GM23338 (cell line): ENCODE data around the gene CLUH. TPM values are rescaled to one million over a fixed set of nuclear protein-coding genes. Genes with fewer than 3 reads are reported as not detected.

ENCODE experiments used
- ATAC-seq: fragments of 200-7000 bp; cut with Tn5 transposase; 3 replicates; pipeline ENCODE4 v1.9.1; 2020
- DNase-seq: peaks from one replicate; pipeline ENCODE4 v3.0.0-alpha.2; 2015; ENCODE audit warnings: low spot score
- H2AFZ ChIP-seq: fragments of 200-600 bp; sonication (generic); 2 replicates; pipeline ENCODE4 v1.8.0; 2016; ENCODE audit warnings: antibody characterized with exemption, mild to moderate bottlenecking, moderate library complexity
- H3F3A ChIP-seq: fragments of 200-600 bp; sonication (generic); replicated peaks from 2 replicates; pipeline ENCODE4 v1.8.0; 2017; ENCODE audit warnings: antibody characterized with exemption, mixed run types, low read depth
- H3K27ac ChIP-seq: fragments of 200-600 bp; sonication (generic); 2 replicates; pipeline ENCODE4 v1.6.1; 2016; ENCODE audit warnings: low read depth
- H3K27me3 ChIP-seq: fragments of 200-600 bp; sonication (generic); 2 replicates; pipeline ENCODE4 v1.8.0; 2016; ENCODE audit warnings: mild to moderate bottlenecking, mixed run types, moderate library complexity; ENCODE audit not compliant: insufficient read depth
- H3K36me3 ChIP-seq: fragments of 200-600 bp; sonication (generic); 2 replicates; pipeline ENCODE4 v1.8.0; 2016; ENCODE audit warnings: mild to moderate bottlenecking; ENCODE audit not compliant: insufficient read depth
- H3K4me1 ChIP-seq: fragments of 200-600 bp; sonication (generic); 2 replicates; pipeline ENCODE4 v1.8.0; 2016; ENCODE audit warnings: mild to moderate bottlenecking, moderate library complexity; ENCODE audit not compliant: insufficient read depth
- H3K4me2 ChIP-seq: fragments of 200-600 bp; sonication (generic); 2 replicates; pipeline ENCODE4 v1.7.1; 2017; ENCODE audit warnings: mixed run types
- H3K4me3 ChIP-seq: fragments of 200-600 bp; sonication (generic); 2 replicates; pipeline ENCODE4 v1.6.1; 2016; ENCODE audit warnings: mixed run types
- H3K79me2 ChIP-seq: fragments of 200-600 bp; sonication (generic); replicated peaks from 2 replicates; pipeline ENCODE4 v1.8.0; 2017; ENCODE audit warnings: mild to moderate bottlenecking; ENCODE audit not compliant: insufficient read depth
- H3K9me2 ChIP-seq: fragments of 200-600 bp; sonication (generic); 2 replicates; pipeline ENCODE4 v1.8.0; 2017; ENCODE audit not compliant: insufficient read depth
- H4K20me1 ChIP-seq: fragments of 200-600 bp; sonication (generic); replicated peaks from 2 replicates; pipeline ENCODE4 v1.8.0; 2017; ENCODE audit warnings: mild to moderate bottlenecking; ENCODE audit not compliant: insufficient read depth
- H3K27ac Mint-ChIP-seq: 2 replicates; pipeline ENCODE4 v1.8.0; 2020; ENCODE audit warnings: inconsistent platforms, mild to moderate bottlenecking, moderate library complexity, mixed read lengths
- H3K27me3 Mint-ChIP-seq: 3 replicates; pipeline ENCODE4 v1.8.0; 2022; ENCODE audit warnings: low read depth, mild to moderate bottlenecking, moderate library complexity, mixed read lengths, inconsistent platforms; ENCODE audit not compliant: insufficient read depth, poor library complexity
- H3K36me3 Mint-ChIP-seq: 3 replicates; pipeline ENCODE4 v1.8.0; 2021; ENCODE audit warnings: low read depth, mild to moderate bottlenecking, inconsistent platforms, moderate library complexity, mixed read lengths
- H3K4me1 Mint-ChIP-seq: 3 replicates; pipeline ENCODE4 v1.8.0; 2020; ENCODE audit warnings: mild to moderate bottlenecking, inconsistent platforms, mixed read lengths
- H3K4me3 Mint-ChIP-seq: 3 replicates; pipeline ENCODE4 v1.8.0; 2021; ENCODE audit warnings: moderate library complexity, mild to moderate bottlenecking, inconsistent platforms, mixed read lengths
- H3K9me3 Mint-ChIP-seq: 3 replicates; pipeline ENCODE4 v1.8.0; 2020; ENCODE audit warnings: moderate library complexity, mild to moderate bottlenecking, inconsistent platforms, mixed read lengths
- CREB1 ChIP-seq: fragments of 250-450 bp; sonication (Bioruptor Pico); IDR thresholded peaks from 2 replicates; pipeline ENCODE4 v1.5.0; 2020; ENCODE audit warnings: low read depth, mild to moderate bottlenecking, moderate library complexity
- EZH2phosphoT487 ChIP-seq: fragments of 200-600 bp; sonication (generic); IDR thresholded peaks from one replicate; pipeline ENCODE4 v1.8.1; 2018; ENCODE audit warnings: antibody characterized with exemption; ENCODE audit not compliant: unreplicated experiment
- JUNB ChIP-seq: IDR thresholded peaks from one replicate; pipeline ENCODE4 v1.6.1; 2016; ENCODE audit warnings: antibody characterized with exemption; ENCODE audit not compliant: unreplicated experiment
- NANOG ChIP-seq: IDR thresholded peaks from 2 replicates; pipeline ENCODE4 v1.6.1; 2016; ENCODE audit warnings: antibody characterized with exemption, borderline replicate concordance
- STAT1 ChIP-seq: IDR thresholded peaks from one replicate; pipeline ENCODE4 v1.6.1; 2016; ENCODE audit warnings: antibody characterized with exemption; ENCODE audit not compliant: unreplicated experiment
- polyA plus RNA-seq: library from polyadenylated mRNA; unstranded; fragments of >200 nt; fragmentation: Nextera tagmentation; extraction: Ambion mirVana; gene quantifications from 2 replicates; pipeline ENCODE4 v1.2.1, GENCODE V29; 2016
- total RNA-seq: library from RNA; depleted of rRNA; stranded (reverse); fragments of >200 nt; shearing (Covaris generic); gene quantifications from 2 replicates; pipeline ENCODE4 v1.2.3, GENCODE V29; 2014
- TF ChIP-seq, protein P1 (sequence below): IDR thresholded peaks from one replicate; pipeline ENCODE4 v1.6.1; 2018; ENCODE audit warnings: antibody characterized with exemption; ENCODE audit not compliant: unreplicated experiment

CLUH gene
- total and polyA plus RNA-seq, 2 experiments from 2014 or later: 23.5 to 90.0 TPM

DNA sequence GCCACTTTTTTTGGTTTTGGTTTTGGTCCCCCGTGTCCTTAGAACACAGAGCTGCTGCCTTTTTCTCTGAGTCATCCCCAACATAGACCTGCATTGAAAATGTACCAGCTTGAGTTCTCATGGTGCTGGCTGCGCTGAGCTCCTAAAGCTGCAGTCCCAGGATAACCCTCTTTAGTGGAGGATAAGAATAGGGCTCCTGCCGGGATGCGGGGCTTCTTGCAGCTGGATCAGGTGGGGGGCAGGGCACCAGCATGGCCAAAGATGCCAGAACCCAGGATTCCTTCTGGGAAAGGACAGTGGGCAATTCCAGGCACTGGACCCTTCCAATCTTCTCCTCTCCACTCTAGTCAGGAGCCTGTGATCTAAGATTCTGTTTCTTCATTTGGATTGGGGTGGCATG, 8.3 kb upstream of the CLUH start:
- Mint-ChIP-seq H3K27me3 (peaks cover 23% of the 10 kb centered on the region), H3K9me3 (no peaks in the 10 kb centered on the region), H3K27ac (no peak overlapping the region), H3K36me3 (no peaks in the 10 kb centered on the region), H3K4me1 (peaks cover 18% of the 10 kb centered on the region), H3K4me3 (no peak overlapping the region)
- H3K27me3 ChIP-seq: no peaks in the 10 kb centered on the region
- DNase-seq: no peak
- H3F3A ChIP-seq: 0 out of 2 replicates have a peak, but pooled peaks cover 4% of the 10 kb centered on the region
- H3K4me2 ChIP-seq: peak overlapping the region; percentile 43
- H3K4me1 ChIP-seq: peaks cover 21% of the 10 kb centered on the region
- no peaks in the 10 kb centered on the region for H4K20me1 ChIP-seq
- no peak for TF ChIP-seq EZH2phosphoT487
- TF ChIP-seq, protein P1, sequence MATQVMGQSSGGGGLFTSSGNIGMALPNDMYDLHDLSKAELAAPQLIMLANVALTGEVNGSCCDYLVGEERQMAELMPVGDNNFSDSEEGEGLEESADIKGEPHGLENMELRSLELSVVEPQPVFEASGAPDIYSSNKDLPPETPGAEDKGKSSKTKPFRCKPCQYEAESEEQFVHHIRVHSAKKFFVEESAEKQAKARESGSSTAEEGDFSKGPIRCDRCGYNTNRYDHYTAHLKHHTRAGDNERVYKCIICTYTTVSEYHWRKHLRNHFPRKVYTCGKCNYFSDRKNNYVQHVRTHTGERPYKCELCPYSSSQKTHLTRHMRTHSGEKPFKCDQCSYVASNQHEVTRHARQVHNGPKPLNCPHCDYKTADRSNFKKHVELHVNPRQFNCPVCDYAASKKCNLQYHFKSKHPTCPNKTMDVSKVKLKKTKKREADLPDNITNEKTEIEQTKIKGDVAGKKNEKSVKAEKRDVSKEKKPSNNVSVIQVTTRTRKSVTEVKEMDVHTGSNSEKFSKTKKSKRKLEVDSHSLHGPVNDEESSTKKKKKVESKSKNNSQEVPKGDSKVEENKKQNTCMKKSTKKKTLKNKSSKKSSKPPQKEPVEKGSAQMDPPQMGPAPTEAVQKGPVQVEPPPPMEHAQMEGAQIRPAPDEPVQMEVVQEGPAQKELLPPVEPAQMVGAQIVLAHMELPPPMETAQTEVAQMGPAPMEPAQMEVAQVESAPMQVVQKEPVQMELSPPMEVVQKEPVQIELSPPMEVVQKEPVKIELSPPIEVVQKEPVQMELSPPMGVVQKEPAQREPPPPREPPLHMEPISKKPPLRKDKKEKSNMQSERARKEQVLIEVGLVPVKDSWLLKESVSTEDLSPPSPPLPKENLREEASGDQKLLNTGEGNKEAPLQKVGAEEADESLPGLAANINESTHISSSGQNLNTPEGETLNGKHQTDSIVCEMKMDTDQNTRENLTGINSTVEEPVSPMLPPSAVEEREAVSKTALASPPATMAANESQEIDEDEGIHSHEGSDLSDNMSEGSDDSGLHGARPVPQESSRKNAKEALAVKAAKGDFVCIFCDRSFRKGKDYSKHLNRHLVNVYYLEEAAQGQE: no peak
- H3K36me3 ChIP-seq: no peaks in the 10 kb centered on the region
- H3K79me2 ChIP-seq: no peaks in the 10 kb centered on the region
- no peak for ATAC-seq
- H3K27ac ChIP-seq: no peak overlapping the region
- no peak overlapping the region for H3K4me3 ChIP-seq
- no peaks in the 10 kb centered on the region for H3K9me2 ChIP-seq
- no peak overlapping the region for H2AFZ ChIP-seq

DNA sequence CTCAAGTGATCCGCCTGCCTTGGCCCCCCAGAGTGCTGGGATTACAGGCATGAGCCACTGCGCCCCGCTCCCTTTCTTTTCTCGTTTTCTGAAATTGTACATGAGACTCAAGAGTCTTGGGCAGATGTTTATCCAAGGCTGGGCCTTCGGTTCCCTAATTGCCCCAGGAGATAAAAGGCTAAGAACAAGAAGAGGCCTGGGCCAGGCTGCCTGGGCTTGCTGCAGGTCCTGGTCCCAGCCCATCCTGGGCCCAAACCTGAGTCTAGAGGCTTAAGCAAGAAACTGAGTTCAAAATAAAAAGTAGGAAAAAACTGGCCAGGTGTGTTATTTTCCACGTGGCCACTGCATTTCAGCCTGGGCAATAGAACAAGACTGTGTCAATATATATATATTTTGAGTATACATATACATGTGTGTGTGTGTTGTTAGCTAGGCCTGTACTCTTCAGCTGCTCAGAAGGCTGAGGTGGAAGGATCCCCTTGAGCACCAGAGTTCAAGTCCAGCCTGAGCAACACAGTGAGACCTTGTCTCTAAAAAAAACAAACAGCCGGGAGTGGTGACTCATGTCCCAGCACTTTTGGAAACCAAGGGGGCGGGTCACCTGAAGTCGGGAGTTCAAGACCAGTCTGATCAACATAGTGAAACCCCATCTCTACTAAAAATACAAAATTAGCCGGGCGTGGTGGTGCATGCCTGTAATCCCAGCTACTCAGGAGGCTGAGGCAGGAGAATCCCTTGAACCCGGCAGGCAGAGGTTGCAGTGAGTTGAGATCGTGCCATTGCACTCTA, 6.8 kb upstream of the CLUH start:
- Mint-ChIP-seq H3K36me3 (no peaks in the 10 kb centered on the region), H3K27me3 (peaks cover 22% of the 10 kb centered on the region), H3K4me3 (no peak overlapping the region), H3K4me1 (peaks cover 17% of the 10 kb centered on the region), H3K9me3 (no peaks in the 10 kb centered on the region), H3K27ac (no peak overlapping the region)
- H3K27ac ChIP-seq: no peak overlapping the region
- no peaks in the 10 kb centered on the region for H3K9me2 ChIP-seq
- no peaks in the 10 kb centered on the region for H3K36me3 ChIP-seq
- no peak for ATAC-seq
- H3K4me2 ChIP-seq: no peak overlapping the region
- no peaks in the 10 kb centered on the region for H3K79me2 ChIP-seq
- TF ChIP-seq, protein P1: no peak
- TF ChIP-seq CREB1 (no peak), STAT1 (no peak), JUNB (no peak), NANOG (no peak), EZH2phosphoT487 (no peak)
- peaks cover 19% of the 10 kb centered on the region for H3K4me1 ChIP-seq
- H2AFZ ChIP-seq: no peak overlapping the region
- no peaks in the 10 kb centered on the region for H4K20me1 ChIP-seq
- no peak overlapping the region for H3K4me3 ChIP-seq
- no peaks in the 10 kb centered on the region for H3K27me3 ChIP-seq
- 0 out of 2 replicates have a peak, but pooled peaks cover 1% of the 10 kb centered on the region for H3F3A ChIP-seq
- no peak for DNase-seq
